B cell (primary cell): Measurements from ENCODE around the gene CYP4F22.
"Not testable (repeated sequence)": the region's sequence is repeated elsewhere in the genome, so short reads cannot be mapped to it uniquely, and the experiment has no call there.

ENCODE experiments used
- EZH2 ChIP-seq: IDR thresholded peaks from 2 replicates; pipeline ENCODE4 v1.6.1; 2012; ENCODE audit warnings: borderline replicate concordance, low read depth, mild to moderate bottlenecking, moderate library complexity, low read length; ENCODE audit not compliant: insufficient read depth, poor library complexity, severe bottlenecking
- TF ChIP-seq, protein P1 (sequence below): fragments of 200-600 bp; IDR thresholded peaks from one replicate; pipeline ENCODE4 v1.8.0; 2022; ENCODE audit warnings: antibody characterized with exemption, mild to moderate bottlenecking

DNA sequence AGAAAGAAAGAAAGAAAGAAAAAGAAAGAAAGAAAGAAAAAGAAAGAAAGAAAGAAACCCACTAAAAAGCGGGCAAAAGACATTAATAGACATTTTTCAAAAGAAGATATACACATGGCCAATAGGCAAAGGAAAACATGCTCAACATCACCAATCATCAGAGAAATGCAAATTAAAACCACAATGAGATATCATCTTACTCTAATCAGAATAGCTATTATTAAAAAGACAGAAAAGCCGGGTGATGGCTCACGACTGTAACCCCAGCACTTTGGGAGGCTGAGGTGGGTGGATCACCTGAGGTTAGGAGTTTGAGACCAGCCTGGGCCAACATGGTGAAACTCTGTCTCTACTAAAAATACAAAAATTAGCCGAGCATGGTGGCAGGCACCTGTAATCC is 34.5 kb upstream of the CYP4F22 start:
- TF ChIP-seq EZH2, result not testable (repeated sequence)
- TF ChIP-seq, protein P1, sequence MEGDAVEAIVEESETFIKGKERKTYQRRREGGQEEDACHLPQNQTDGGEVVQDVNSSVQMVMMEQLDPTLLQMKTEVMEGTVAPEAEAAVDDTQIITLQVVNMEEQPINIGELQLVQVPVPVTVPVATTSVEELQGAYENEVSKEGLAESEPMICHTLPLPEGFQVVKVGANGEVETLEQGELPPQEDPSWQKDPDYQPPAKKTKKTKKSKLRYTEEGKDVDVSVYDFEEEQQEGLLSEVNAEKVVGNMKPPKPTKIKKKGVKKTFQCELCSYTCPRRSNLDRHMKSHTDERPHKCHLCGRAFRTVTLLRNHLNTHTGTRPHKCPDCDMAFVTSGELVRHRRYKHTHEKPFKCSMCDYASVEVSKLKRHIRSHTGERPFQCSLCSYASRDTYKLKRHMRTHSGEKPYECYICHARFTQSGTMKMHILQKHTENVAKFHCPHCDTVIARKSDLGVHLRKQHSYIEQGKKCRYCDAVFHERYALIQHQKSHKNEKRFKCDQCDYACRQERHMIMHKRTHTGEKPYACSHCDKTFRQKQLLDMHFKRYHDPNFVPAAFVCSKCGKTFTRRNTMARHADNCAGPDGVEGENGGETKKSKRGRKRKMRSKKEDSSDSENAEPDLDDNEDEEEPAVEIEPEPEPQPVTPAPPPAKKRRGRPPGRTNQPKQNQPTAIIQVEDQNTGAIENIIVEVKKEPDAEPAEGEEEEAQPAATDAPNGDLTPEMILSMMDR, result not testable (repeated sequence)
